Endothelial cell of umbilical vein (primary cell): ENCODE results near the gene GREB1.

ENCODE experiments used
- CTCF ChIP-seq, 2 donors: IDR thresholded peaks; 1 replicate in 1 of 2; 2 replicates in 1 of 2; pipeline ENCODE4 v1.5.1; 2011; ENCODE audit warnings: low read length in 2 of 2, mild to moderate bottlenecking in 2 of 2, moderate library complexity in 2 of 2, control low read depth in 1 of 2, inconsistent platforms in 1 of 2, low read depth in 1 of 2; ENCODE audit not compliant: insufficient read depth in 1 of 2; ENCODE audit errors: extremely low read depth in 1 of 2
- EZH2 ChIP-seq: IDR thresholded peaks from 2 replicates; pipeline ENCODE4 v1.6.1; 2012; ENCODE audit warnings: borderline replicate concordance, low read depth, mild to moderate bottlenecking, moderate library complexity, low read length, inconsistent platforms; ENCODE audit not compliant: severe bottlenecking
- FOS ChIP-seq: IDR thresholded peaks from 2 replicates; pipeline ENCODE4 v1.6.1; 2011; ENCODE audit warnings: mild to moderate bottlenecking, low read length, moderate library complexity, borderline replicate concordance; ENCODE audit not compliant: insufficient read depth
- POLR2A ChIP-seq: IDR thresholded peaks from 2 replicates; pipeline ENCODE4 v1.6.1; 2012; ENCODE audit warnings: low read depth, mild to moderate bottlenecking, control low read depth, low read length

- TF ChIP-seq EZH2 (no peak), FOS (no peak), CTCF (IDR thresholded peaks at IDR 0.05; ENCODE audit: extremely low read depth in 1 of 2, insufficient read depth in 1 of 2, low read depth in 1 of 2, low read length in 2 of 2) (no peak), POLR2A (no peak)
Measured at GRCh38 chr2:11534071-11534745, 363 bp downstream of the GREB1 start.
